ENCODE measurements around the gene STK32C. TPM values are rescaled to one million over a fixed set of nuclear protein-coding genes. Genes with fewer than 3 reads are reported as not detected.

STK32C gene
- total RNA-seq, 1 experiment from 2014 or later, result 13.5 TPM

GRCh38 chr10:132241086-132241485, 66.7 kb downstream of the STK32C start:
- intact Hi-C loops (cut with micrococcal nuclease; ENCODE audit: unreplicated experiment), result no loop called here
- Mint-ChIP-seq H3K27ac (ENCODE audit: unreplicated experiment) (no peak overlapping the region), H3K36me3 (ENCODE audit: insufficient read depth, unreplicated experiment) (peaks cover 4% of the 10 kb centered on the region), H3K4me3 (ENCODE audit: low read depth, unreplicated experiment) (no peak overlapping the region), H3K4me1 (ENCODE audit: low read depth, unreplicated experiment) (no peaks in the 10 kb centered on the region), H3K27me3 (ENCODE audit: unreplicated experiment) (no peaks in the 10 kb centered on the region), H3K9me3 (ENCODE audit: low read depth, unreplicated experiment) (no peaks in the 10 kb centered on the region)
- DNase-seq, result no peak
- no TSS peak for BruUV-seq (replicated peaks)
- TF ChIP-seq CTCF (IDR thresholded peaks at IDR 0.05; ENCODE audit: unreplicated experiment), result no peak
- CTCF ChIA-PET, result no interaction called here

DNA sequence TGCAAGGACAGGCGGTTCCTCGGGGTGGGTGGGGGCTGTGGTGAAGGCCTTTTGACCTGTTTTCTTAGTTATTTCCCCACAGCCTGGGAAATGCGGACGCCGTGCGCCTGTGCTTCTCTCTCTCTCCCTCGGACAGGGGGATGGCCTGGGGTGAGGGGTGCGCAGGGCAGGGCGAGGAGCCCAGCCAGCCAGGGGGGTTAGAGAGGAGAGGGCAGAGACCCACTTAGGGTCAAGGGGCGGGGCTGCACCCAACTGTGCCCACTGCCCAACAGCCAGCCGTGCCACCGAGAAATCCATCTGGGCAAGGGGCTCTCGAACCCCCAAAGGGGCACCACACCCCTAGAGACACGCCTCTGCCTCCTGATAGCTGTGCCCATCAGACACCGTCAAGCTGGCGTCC, 67.2 kb downstream of the STK32C start:
- no peak for DNase-seq
- Mint-ChIP-seq H3K9me3 (ENCODE audit: low read depth, unreplicated experiment) (no peaks in the 10 kb centered on the region), H3K4me1 (ENCODE audit: low read depth, unreplicated experiment) (no peaks in the 10 kb centered on the region), H3K27me3 (ENCODE audit: unreplicated experiment) (no peaks in the 10 kb centered on the region), H3K36me3 (ENCODE audit: insufficient read depth, unreplicated experiment) (peaks cover 4% of the 10 kb centered on the region), H3K27ac (ENCODE audit: unreplicated experiment) (no peak overlapping the region), H3K4me3 (ENCODE audit: low read depth, unreplicated experiment) (no peak overlapping the region)
- BruUV-seq (replicated peaks), result no TSS peak
- intact Hi-C loops (cut with micrococcal nuclease; ENCODE audit: unreplicated experiment), result no loop called here
- CTCF ChIA-PET, result no interaction called here
- no peak for TF ChIP-seq CTCF (IDR thresholded peaks at IDR 0.05; ENCODE audit: unreplicated experiment)

DNA sequence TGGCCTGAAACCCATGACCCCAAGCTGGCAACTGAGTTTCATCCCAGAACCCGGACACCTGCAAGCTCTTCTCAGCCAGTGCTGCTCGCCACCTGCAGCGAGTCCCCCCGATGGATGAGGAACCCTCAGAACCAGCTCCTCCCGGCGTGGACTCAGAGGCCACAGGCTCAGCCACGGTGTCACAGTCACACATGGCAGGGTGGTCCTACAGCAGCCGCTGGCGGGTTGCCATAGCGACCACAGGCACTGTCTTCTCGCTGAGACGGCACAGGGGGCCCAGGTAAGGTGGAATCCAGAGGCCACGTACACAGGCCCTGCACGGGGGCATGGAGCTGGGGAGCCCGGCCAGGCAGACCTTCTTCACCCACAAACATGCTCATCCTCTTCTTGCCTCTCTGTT, 67.6 kb downstream of the STK32C start:
- no peak for TF ChIP-seq CTCF (IDR thresholded peaks at IDR 0.05; ENCODE audit: unreplicated experiment)
- CTCF ChIA-PET, result no interaction called here
- H3K36me3 Mint-ChIP-seq (ENCODE audit: insufficient read depth, unreplicated experiment), result peaks cover 4% of the 10 kb centered on the region
- no peaks in the 10 kb centered on the region for H3K27me3 Mint-ChIP-seq (ENCODE audit: unreplicated experiment)
- H3K27ac Mint-ChIP-seq (ENCODE audit: unreplicated experiment), result no peak overlapping the region
- no peaks in the 10 kb centered on the region for H3K9me3 Mint-ChIP-seq (ENCODE audit: low read depth, unreplicated experiment)
- no peak for DNase-seq
- no peaks in the 10 kb centered on the region for H3K4me1 Mint-ChIP-seq (ENCODE audit: low read depth, unreplicated experiment)
- BruUV-seq (replicated peaks), result no TSS peak
- intact Hi-C loops (cut with micrococcal nuclease; ENCODE audit: unreplicated experiment), result no loop called here
- H3K4me3 Mint-ChIP-seq (ENCODE audit: low read depth, unreplicated experiment), result no peak overlapping the region

DNA sequence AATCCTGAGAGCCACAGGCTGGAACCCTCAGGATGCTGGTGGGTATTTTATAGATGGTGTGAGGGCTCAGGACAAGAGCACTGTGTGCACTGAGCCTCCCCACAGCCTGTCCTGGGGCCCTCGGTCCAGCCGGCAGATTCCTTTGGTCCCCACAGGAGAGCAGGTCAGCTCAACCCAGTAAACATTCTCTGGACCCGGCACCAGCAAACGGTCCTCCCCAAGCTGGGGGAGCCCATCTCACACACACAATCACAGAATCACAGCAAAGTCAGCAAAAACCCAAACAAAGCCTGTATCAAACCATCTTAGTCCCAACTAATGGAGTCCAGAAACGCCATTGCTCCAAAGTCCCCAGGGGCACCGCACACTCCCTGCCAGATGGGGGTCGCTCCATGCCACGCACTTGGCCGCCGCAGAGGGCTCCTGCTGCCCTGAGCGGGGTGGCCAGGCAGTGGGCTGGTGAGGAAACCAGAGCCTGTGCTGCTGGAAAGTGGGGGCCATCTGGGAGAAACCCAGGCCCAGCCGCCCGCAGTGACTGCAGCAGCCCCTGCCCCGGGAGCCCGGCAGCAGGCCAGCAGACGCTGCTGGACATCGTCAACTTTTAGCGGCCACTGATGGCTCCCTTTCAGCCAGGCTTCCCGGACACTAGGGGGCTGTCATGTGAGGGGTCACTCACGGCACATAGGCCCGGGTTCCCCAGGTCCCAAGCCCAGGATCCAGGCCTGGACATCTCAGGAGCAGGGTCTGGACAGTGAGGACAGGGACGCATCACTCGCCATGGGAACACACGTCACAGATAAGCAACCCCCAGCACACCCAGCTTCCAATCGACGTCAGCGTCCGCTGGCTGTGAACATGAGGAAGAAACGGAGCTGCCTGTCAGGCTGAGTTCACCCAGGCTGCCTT, 68.4 kb downstream of the STK32C start:
- BruUV-seq (replicated peaks), result no TSS peak
- H3K9me3 Mint-ChIP-seq (ENCODE audit: low read depth, unreplicated experiment), result no peaks in the 10 kb centered on the region
- no peak overlapping the region for H3K27ac Mint-ChIP-seq (ENCODE audit: unreplicated experiment)
- CTCF ChIA-PET, result no interaction called here
- no peak overlapping the region for H3K4me3 Mint-ChIP-seq (ENCODE audit: low read depth, unreplicated experiment)
- no peaks in the 10 kb centered on the region for H3K4me1 Mint-ChIP-seq (ENCODE audit: low read depth, unreplicated experiment)
- no peaks in the 10 kb centered on the region for H3K27me3 Mint-ChIP-seq (ENCODE audit: unreplicated experiment)
- intact Hi-C loops (cut with micrococcal nuclease; ENCODE audit: unreplicated experiment), result no loop called here
- DNase-seq, result no peak
- TF ChIP-seq CTCF (IDR thresholded peaks at IDR 0.05; ENCODE audit: unreplicated experiment), result no peak
- H3K36me3 Mint-ChIP-seq (ENCODE audit: insufficient read depth, unreplicated experiment), result peaks cover 4% of the 10 kb centered on the region
